HepG2 (cell line): ENCODE results near the gene CUL2. TPM values are rescaled to one million over a fixed set of nuclear protein-coding genes. Genes with fewer than 3 reads are reported as not detected.

Source experiments
- ARID2 ChIP-seq: sonication (generic); formaldehyde crosslinking; IDR thresholded peaks from 2 replicates; pipeline ENCODE4 v1.8.1; 2022; ENCODE audit warnings: mild to moderate bottlenecking, missing genetic modification reagents, borderline replicate concordance
- DDIT3 ChIP-seq: sonication (generic); formaldehyde crosslinking; IDR thresholded peaks from 2 replicates; pipeline ENCODE4 v1.4.0; 2020; ENCODE audit warnings: mild to moderate bottlenecking, missing genetic modification reagents
- HHEX ChIP-seq: IDR thresholded peaks from 2 replicates; pipeline ENCODE4 v1.6.1; 2016; ENCODE audit warnings: control low read depth
- MIXL1 ChIP-seq: IDR thresholded peaks from 2 replicates; pipeline ENCODE4 v1.6.1; 2016
- MLXIP ChIP-seq: sonication (generic); formaldehyde crosslinking; IDR thresholded peaks from 2 replicates; pipeline ENCODE4 v1.9.0; 2021; ENCODE audit warnings: missing genetic modification reagents, borderline replicate concordance
- MYPOP ChIP-seq: sonication (generic); formaldehyde crosslinking; IDR thresholded peaks from 2 replicates; pipeline ENCODE4 v1.8.1; 2023; ENCODE audit warnings: mild to moderate bottlenecking, moderate library complexity, missing genetic modification reagents
- NFE2L2 ChIP-seq: fragments of 150-350 bp; IDR thresholded peaks from 2 replicates; pipeline ENCODE4 v1.6.1; 2014; ENCODE audit warnings: low read length
- NFIB ChIP-seq: sonication (generic); formaldehyde crosslinking; IDR thresholded peaks from 2 replicates; pipeline ENCODE4 v1.9.0; 2021; ENCODE audit warnings: missing genetic modification reagents, mild to moderate bottlenecking, borderline replicate concordance
- RARG ChIP-seq: sonication (generic); formaldehyde crosslinking; IDR thresholded peaks from 2 replicates; pipeline ENCODE4 v1.4.0; 2020; ENCODE audit warnings: low read depth, mild to moderate bottlenecking, missing genetic modification reagents
- RFXAP ChIP-seq: sonication (generic); formaldehyde crosslinking; IDR thresholded peaks from 2 replicates; pipeline ENCODE4 v1.4.0; 2020; ENCODE audit warnings: missing genetic modification reagents, borderline replicate concordance
- ZBTB38 ChIP-seq: sonication (generic); formaldehyde crosslinking; IDR thresholded peaks from 2 replicates; pipeline ENCODE4 v1.5.1; 2020; ENCODE audit warnings: mild to moderate bottlenecking, missing genetic modification reagents
- ZBTB49 ChIP-seq: sonication (generic); formaldehyde crosslinking; IDR thresholded peaks from 2 replicates; pipeline ENCODE4 v1.4.0; 2020; ENCODE audit warnings: missing genetic modification reagents, borderline replicate concordance
- ZFAT ChIP-seq: sonication (generic); formaldehyde crosslinking; conservative IDR thresholded peaks from 2 replicates; pipeline ENCODE4 v1.8.1; 2023; ENCODE audit warnings: missing genetic modification reagents, inconsistent platforms
- ZNF280B ChIP-seq: sonication (generic); formaldehyde crosslinking; IDR thresholded peaks from 2 replicates; pipeline ENCODE4 v1.5.0; 2020; ENCODE audit warnings: missing genetic modification reagents, mild to moderate bottlenecking, borderline replicate concordance
- ZNF597 ChIP-seq: sonication (generic); formaldehyde crosslinking; IDR thresholded peaks from 2 replicates; pipeline ENCODE4 v1.5.0; 2020; ENCODE audit warnings: missing genetic modification reagents
- ZNF747 ChIP-seq: sonication (generic); formaldehyde crosslinking; IDR thresholded peaks from 2 replicates; pipeline ENCODE4 v1.8.1; 2023; ENCODE audit warnings: missing genetic modification reagents, mild to moderate bottlenecking, borderline replicate concordance
- polyA plus RNA-seq, 8 experiments: library from polyadenylated mRNA; depleted of rRNA in 3 of 8; stranded (reverse) in 7 of 8; unstranded in 1 of 8; fragments of >200 nt; fragmentation: Illumina TruSeq in 4 of 8; extraction: Trizol in 4 of 8; gene quantifications; 2 replicates each; pipeline versions ENCODE4 v1.2.1 to v1.2.3, GENCODE V29; 2011 to 2016; ENCODE audit warnings: low read depth in 4 of 8, missing spikeins in 1 of 8, mixed read lengths in 1 of 8; ENCODE audit not compliant: insufficient read depth in 1 of 8
- total RNA-seq, 5 experiments: library from RNA; depleted of rRNA; stranded (reverse); fragments of >200 nt; fragmentation: Illumina TruSeq; extraction: Trizol; gene quantifications; 2 replicates each; pipeline ENCODE4 v1.2.3, GENCODE V29; 2016; ENCODE audit warnings: low read depth in 1 of 5

The CUL2 gene
- total and polyA plus RNA-seq, 2 of the 13 experiments (the other 11 are each of a cell fraction or from before 2014, with no cell fraction given), result 9.6 to 33.1 TPM

- TF ChIP-seq DDIT3 (no peak), NFE2L2 (no peak), ZNF597 (CRISPR knock-in tag) (no peak), ZBTB49 (CRISPR knock-in tag) (no peak), RFXAP (CRISPR knock-in tag) (0 out of 2 replicates have a peak, but pooled peaks have one; percentile 36), NFIB (CRISPR knock-in tag) (no peak), ZNF280B (CRISPR knock-in tag) (no peak), HHEX (0 out of 2 replicates have a peak, but pooled peaks have one; percentile 34), ZBTB38 (CRISPR knock-in tag) (no peak; the same call in 1 of the 2 replicates), ARID2 (CRISPR knock-in tag) (no peak), ZFAT (CRISPR knock-in tag) (no peak), ZNF747 (CRISPR knock-in tag) (no peak; the same call in 1 of the 2 replicates), RARG (no peak), MLXIP (CRISPR knock-in tag) (no peak), MIXL1 (CRISPR knock-in tag) (peak; percentile 91), MYPOP (CRISPR knock-in tag) (no peak)
These were observed at the start of gene CUL2 (continued) for GRCh38 chr10:35090162-35090954.
